ENCODE results near the gene FHIP1B.

FHIP1B gene

GRCh38 chr11:6238902-6239301, 4.5 kb upstream of the FHIP1B start, which contains the start of gene CNGA4:
Gene CNGA4, plus strand, starts transcription at chr11:6239089. Its CDS starts 118 bp downstream, at chr11:6239207.
- no peak for DNase-seq (ENCODE audit: low read depth)

GRCh38 chr11:6237761-6238302, 3.4 kb upstream of the FHIP1B start:
- DNase-seq (ENCODE audit: low read depth) = no peak

GRCh38 chr11:6237266-6237665, 2.8 kb upstream of the FHIP1B start:
- no peak for DNase-seq (ENCODE audit: low read depth)

GRCh38 chr11:6233984-6234386, 451 bp downstream of the FHIP1B start:
- no peak for DNase-seq (ENCODE audit: low read depth)

GRCh38 chr11:6232899-6233298, 1.5 kb downstream of the FHIP1B start:
- DNase-seq (ENCODE audit: low read depth) = no peak

- DNase-seq (ENCODE audit: low read depth) = no peak
Measured at GRCh38 chr11:6229911-6230310, 4.5 kb downstream of the FHIP1B start.

- no peak for DNase-seq (ENCODE audit: low read depth)
Measured at GRCh38 chr11:6228520-6228919, 5.9 kb downstream of the FHIP1B start.

GRCh38 chr11:6225896-6226295, 8.5 kb downstream of the FHIP1B start:
- DNase-seq (ENCODE audit: low read depth) = no peak

GRCh38 chr11:6225024-6225423, 9.4 kb downstream of the FHIP1B start:
- DNase-seq (ENCODE audit: low read depth) = no peak

- no peak for DNase-seq (ENCODE audit: low read depth)
Measured at GRCh38 chr11:6224421-6224820, 10.0 kb downstream of the FHIP1B start.

GRCh38 chr11:6223854-6224253, 10.6 kb downstream of the FHIP1B start:
- no peak for DNase-seq (ENCODE audit: low read depth)

GRCh38 chr11:6219359-6219758, 15.1 kb downstream of the FHIP1B start:
- no peak for DNase-seq (ENCODE audit: low read depth)

GRCh38 chr11:6217722-6218121, 16.7 kb downstream of the FHIP1B start:
- DNase-seq (ENCODE audit: low read depth) = no peak

GRCh38 chr11:6216501-6216900, 17.9 kb downstream of the FHIP1B start:
- DNase-seq (ENCODE audit: low read depth) = no peak

- DNase-seq (ENCODE audit: low read depth) = no peak
Measured at GRCh38 chr11:6214530-6214929, 19.9 kb downstream of the FHIP1B start.

- DNase-seq (ENCODE audit: low read depth) = no peak
Measured at GRCh38 chr11:6210274-6210955, 24.0 kb downstream of the FHIP1B start.

GRCh38 chr11:6209801-6210200, 24.6 kb downstream of the FHIP1B start:
- no peak for DNase-seq (ENCODE audit: low read depth)

- no peak for DNase-seq (ENCODE audit: low read depth)
Measured at GRCh38 chr11:6206456-6207180, 27.8 kb downstream of the FHIP1B start.

- no peak for DNase-seq (ENCODE audit: low read depth)
Measured at GRCh38 chr11:6205366-6205765, 29.1 kb downstream of the FHIP1B start, which contains the start of gene C11orf42. Gene C11orf42, plus strand, starts transcription at chr11:6205557. Its CDS starts 59 bp downstream, at chr11:6205616.

- no peak for DNase-seq (ENCODE audit: low read depth)
Measured at GRCh38 chr11:6204706-6205105, 29.7 kb downstream of the FHIP1B start.

- DNase-seq (ENCODE audit: low read depth) = no peak
Measured at GRCh38 chr11:6203327-6203726, 31.1 kb downstream of the FHIP1B start.

- DNase-seq (ENCODE audit: low read depth) = no peak
Measured at GRCh38 chr11:6202041-6202440, 32.4 kb downstream of the FHIP1B start.

GRCh38 chr11:6201481-6201880, 33.0 kb downstream of the FHIP1B start:
- DNase-seq (ENCODE audit: low read depth) = no peak

All from stimulated activated CD8-positive, alpha-beta memory T cell treated with anti-CD3 and anti-CD28 coated beads, Interleukin-12 subunit alpha, Interleukin-12 subunit beta, amount 100 ng/mL, for 1 hour (primary cell).